RPMI8226 (cell line): ENCODE results near the gene SH3RF1.

Experiments
- DNase-seq: peaks from one replicate; pipeline ENCODE4 v3.0.0-alpha.2; 2015

The SH3RF1 gene

GRCh38 chr4:169127314-169127713 lies 143.4 kb downstream of the SH3RF1 start:
- DNase-seq: no peak

GRCh38 chr4:169124661-169125060 lies 146.1 kb downstream of the SH3RF1 start:
- no peak for DNase-seq

- no peak for DNase-seq
Observed at GRCh38 chr4:169122422-169122821, 148.3 kb downstream of the SH3RF1 start.

- DNase-seq: no peak
Observed at GRCh38 chr4:169121861-169122382, 148.8 kb downstream of the SH3RF1 start.

GRCh38 chr4:169120624-169121023 lies 150.1 kb downstream of the SH3RF1 start:
- no peak for DNase-seq

GRCh38 chr4:169119536-169119935 lies 151.2 kb downstream of the SH3RF1 start:
- no peak for DNase-seq

- DNase-seq: no peak
Observed at GRCh38 chr4:169117591-169118081, 153.1 kb downstream of the SH3RF1 start.

- DNase-seq: no peak
Observed at GRCh38 chr4:169116270-169116901, 154.4 kb downstream of the SH3RF1 start.

GRCh38 chr4:169115897-169116254 lies 154.9 kb downstream of the SH3RF1 start:
- DNase-seq: no peak

- no peak for DNase-seq
Observed at GRCh38 chr4:169115144-169115896, 155.4 kb downstream of the SH3RF1 start.

- no peak for DNase-seq
Observed at GRCh38 chr4:169114341-169114974, 156.3 kb downstream of the SH3RF1 start.

- DNase-seq: no peak
Observed at GRCh38 chr4:169110633-169111032, 160.1 kb downstream of the SH3RF1 start.

GRCh38 chr4:169109035-169109675 lies 161.6 kb downstream of the SH3RF1 start:
- DNase-seq: no peak

GRCh38 chr4:169108303-169108702 lies 162.5 kb downstream of the SH3RF1 start:
- no peak for DNase-seq

GRCh38 chr4:169107528-169107927 lies 163.2 kb downstream of the SH3RF1 start:
- no peak for DNase-seq

- no peak for DNase-seq
Observed at GRCh38 chr4:169106696-169107229, 164.0 kb downstream of the SH3RF1 start.

GRCh38 chr4:169105620-169106019 lies 165.1 kb downstream of the SH3RF1 start:
- no peak for DNase-seq

GRCh38 chr4:169103966-169104412 lies 166.8 kb downstream of the SH3RF1 start:
- no peak for DNase-seq

GRCh38 chr4:169102026-169102425 lies 168.7 kb downstream of the SH3RF1 start:
- no peak for DNase-seq

- DNase-seq: no peak
Observed at GRCh38 chr4:169100670-169101101, 170.1 kb downstream of the SH3RF1 start.

GRCh38 chr4:169099771-169100180 lies 171.0 kb downstream of the SH3RF1 start:
- DNase-seq: no peak

- DNase-seq: no peak
Observed at GRCh38 chr4:169098969-169099690, 171.6 kb downstream of the SH3RF1 start.
